ENCODE measurements around the gene TGFB2.

The TGFB2 gene

DNA sequence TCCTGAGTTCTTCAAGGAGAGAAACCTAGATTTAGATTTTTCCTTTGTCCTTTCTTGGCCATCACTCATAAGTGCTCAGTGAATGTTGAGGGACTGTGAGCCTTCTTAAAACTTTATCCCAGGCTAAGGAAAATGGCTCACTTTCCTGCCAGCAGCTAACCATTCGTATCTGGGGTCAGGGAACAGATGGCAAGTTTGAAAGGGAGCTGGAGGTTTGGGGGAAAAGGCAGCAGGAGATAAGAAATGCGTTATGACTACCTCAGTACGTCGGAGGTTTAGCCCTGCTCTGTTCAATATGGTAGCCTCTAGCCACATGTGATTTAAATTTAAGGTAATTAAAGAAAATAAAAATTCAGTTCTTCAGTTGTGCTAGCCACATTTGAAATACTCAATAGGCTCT is 46.7 kb upstream of the TGFB2 start:
- no peak overlapping the region for H3K27ac ChIP-seq (ENCODE audit: low read length)
- TF ChIP-seq, protein P1, sequence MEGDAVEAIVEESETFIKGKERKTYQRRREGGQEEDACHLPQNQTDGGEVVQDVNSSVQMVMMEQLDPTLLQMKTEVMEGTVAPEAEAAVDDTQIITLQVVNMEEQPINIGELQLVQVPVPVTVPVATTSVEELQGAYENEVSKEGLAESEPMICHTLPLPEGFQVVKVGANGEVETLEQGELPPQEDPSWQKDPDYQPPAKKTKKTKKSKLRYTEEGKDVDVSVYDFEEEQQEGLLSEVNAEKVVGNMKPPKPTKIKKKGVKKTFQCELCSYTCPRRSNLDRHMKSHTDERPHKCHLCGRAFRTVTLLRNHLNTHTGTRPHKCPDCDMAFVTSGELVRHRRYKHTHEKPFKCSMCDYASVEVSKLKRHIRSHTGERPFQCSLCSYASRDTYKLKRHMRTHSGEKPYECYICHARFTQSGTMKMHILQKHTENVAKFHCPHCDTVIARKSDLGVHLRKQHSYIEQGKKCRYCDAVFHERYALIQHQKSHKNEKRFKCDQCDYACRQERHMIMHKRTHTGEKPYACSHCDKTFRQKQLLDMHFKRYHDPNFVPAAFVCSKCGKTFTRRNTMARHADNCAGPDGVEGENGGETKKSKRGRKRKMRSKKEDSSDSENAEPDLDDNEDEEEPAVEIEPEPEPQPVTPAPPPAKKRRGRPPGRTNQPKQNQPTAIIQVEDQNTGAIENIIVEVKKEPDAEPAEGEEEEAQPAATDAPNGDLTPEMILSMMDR (IDR thresholded peaks at IDR 0.05; ENCODE audit: low read depth, low read length) = no peak
- TF ChIP-seq EZH2phosphoT487 (IDR thresholded peaks at IDR 0.05; ENCODE audit: low read depth) = no peak

DNA sequence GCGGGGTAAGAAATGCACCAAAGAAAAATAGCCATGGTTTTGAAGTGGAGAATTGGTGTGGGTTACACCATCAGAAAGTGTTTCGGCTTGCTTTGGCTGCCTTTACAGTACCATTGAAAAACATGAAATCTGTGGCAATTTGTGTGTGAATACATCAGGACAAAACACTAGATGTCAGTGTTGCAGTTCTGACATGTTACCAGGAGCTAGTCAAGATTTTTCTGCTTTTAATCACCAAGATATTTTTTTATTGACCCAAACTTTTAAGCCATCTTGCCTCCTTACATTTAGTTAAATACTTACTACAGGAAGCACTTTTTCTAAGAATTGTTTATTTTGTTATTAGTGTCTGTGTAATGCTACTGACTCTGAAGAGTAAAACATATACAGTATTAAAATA is 45.7 kb upstream of the TGFB2 start:
- H3K36me3 ChIP-seq (replicated peaks; ENCODE audit: low read depth, low read length) = peaks cover 15% of the 10 kb centered on the region
- no peak overlapping the region for H3K27ac ChIP-seq (ENCODE audit: low read length)
- no peak overlapping the region for H2AFZ ChIP-seq (ENCODE audit: low read depth, low read length)
- no peaks in the 10 kb centered on the region for H3K27me3 ChIP-seq (ENCODE audit: low read depth, low read length)
- peaks cover 60% of the 10 kb centered on the region for H3K79me2 ChIP-seq (ENCODE audit: low read length)
- H3K9me3 ChIP-seq (ENCODE audit: insufficient read depth, low read length) = no peaks in the 10 kb centered on the region
- H3K4me1 ChIP-seq (ENCODE audit: low read length) = no peaks in the 10 kb centered on the region
- H3K4me3 ChIP-seq (ENCODE audit: low read length) = no peak overlapping the region
- H4K20me1 ChIP-seq (ENCODE audit: insufficient read depth, low read length) = 0 out of 2 replicates have a peak, but pooled peaks cover 3% of the 10 kb centered on the region
- no peak for TF ChIP-seq EZH2phosphoT487 (IDR thresholded peaks at IDR 0.05; ENCODE audit: low read depth)
- TF ChIP-seq, protein P1 (IDR thresholded peaks at IDR 0.05; ENCODE audit: low read depth, low read length) = peak; percentile 58
- H3K4me2 ChIP-seq (ENCODE audit: low read length) = no peak overlapping the region
- no peak overlapping the region for H3K9ac ChIP-seq (ENCODE audit: low read length)

More for the DNA sequence above, 46.7 kb upstream of the TGFB2 start:
- no peak overlapping the region for H2AFZ ChIP-seq (ENCODE audit: low read depth, low read length)
- no peak overlapping the region for H3K4me3 ChIP-seq (ENCODE audit: low read length)
- no peak overlapping the region for H3K9ac ChIP-seq (ENCODE audit: low read length)
- 0 out of 2 replicates have a peak, but pooled peaks cover 3% of the 10 kb centered on the region for H4K20me1 ChIP-seq (ENCODE audit: insufficient read depth, low read length)
- H3K4me1 ChIP-seq (ENCODE audit: low read length) = no peaks in the 10 kb centered on the region
- peaks cover 19% of the 10 kb centered on the region for H3K36me3 ChIP-seq (replicated peaks; ENCODE audit: low read depth, low read length)
- peaks cover 70% of the 10 kb centered on the region for H3K79me2 ChIP-seq (ENCODE audit: low read length)
- H3K27me3 ChIP-seq (ENCODE audit: low read depth, low read length) = no peaks in the 10 kb centered on the region
- H3K9me3 ChIP-seq (ENCODE audit: insufficient read depth, low read length) = no peaks in the 10 kb centered on the region
- H3K4me2 ChIP-seq (ENCODE audit: low read length) = no peak overlapping the region

DNA sequence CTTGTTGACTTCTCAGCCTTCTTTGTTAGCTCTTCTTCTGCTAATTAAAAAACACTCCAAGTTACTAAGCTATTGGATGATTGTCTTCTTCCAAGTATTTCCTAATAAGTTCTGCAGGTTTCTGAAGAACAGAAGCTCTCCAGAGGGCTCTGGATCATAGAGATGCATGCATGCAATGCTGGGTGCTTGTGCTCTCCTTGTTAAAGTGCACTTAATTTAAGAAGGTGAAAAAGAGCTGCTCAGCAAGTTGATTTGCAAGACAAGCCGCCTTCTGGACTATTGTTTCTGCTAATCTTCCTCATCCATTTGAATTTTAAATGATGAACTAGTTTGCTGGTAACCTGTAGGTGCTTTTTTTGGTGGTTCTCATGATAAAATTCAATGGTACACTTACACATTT is 43.9 kb upstream of the TGFB2 start:
- Histone ChIP-seq H3K9me3 (ENCODE audit: insufficient read depth, low read length) (no peaks in the 10 kb centered on the region), H3K4me3 (ENCODE audit: low read length) (no peak overlapping the region), H3K27me3 (ENCODE audit: low read depth, low read length) (no peaks in the 10 kb centered on the region), H4K20me1 (ENCODE audit: insufficient read depth, low read length) (0 out of 2 replicates have a peak, but pooled peaks cover 3% of the 10 kb centered on the region), H3K4me2 (ENCODE audit: low read length) (no peak overlapping the region), H3K9ac (ENCODE audit: low read length) (no peak overlapping the region), H3K36me3 (replicated peaks; ENCODE audit: low read depth, low read length) (peaks cover 16% of the 10 kb centered on the region), H2AFZ (ENCODE audit: low read depth, low read length) (no peak overlapping the region), H3K4me1 (ENCODE audit: low read length) (no peaks in the 10 kb centered on the region), H3K27ac (ENCODE audit: low read length) (no peak overlapping the region), H3K79me2 (ENCODE audit: low read length) (peaks cover 51% of the 10 kb centered on the region)
- no peak for TF ChIP-seq EZH2phosphoT487 (IDR thresholded peaks at IDR 0.05; ENCODE audit: low read depth)
- TF ChIP-seq, protein P1 (IDR thresholded peaks at IDR 0.05; ENCODE audit: low read depth, low read length) = no peak

DNA sequence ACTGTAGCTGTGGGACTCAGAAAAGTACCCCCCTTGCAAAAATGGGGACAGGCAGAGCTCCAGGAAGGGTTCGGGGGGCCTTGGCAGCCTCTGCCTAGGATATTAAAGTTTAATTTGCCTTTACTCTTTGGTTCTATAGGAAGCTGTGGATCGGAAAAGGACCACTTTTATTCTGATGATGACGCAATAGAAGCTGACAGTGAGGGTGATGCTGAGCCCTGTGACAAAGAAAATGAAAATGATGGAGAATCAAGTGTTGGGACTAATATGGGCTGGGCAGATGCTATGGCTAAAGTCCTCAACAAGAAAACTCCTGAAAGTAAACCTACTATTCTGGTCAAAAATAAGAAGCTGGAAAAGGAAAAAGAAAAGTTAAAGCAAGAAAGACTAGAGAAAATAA is 43.0 kb upstream of the TGFB2 start:
- H3K9me3 ChIP-seq (ENCODE audit: insufficient read depth, low read length) = no peaks in the 10 kb centered on the region
- H3K27me3 ChIP-seq (ENCODE audit: low read depth, low read length) = no peaks in the 10 kb centered on the region
- H2AFZ ChIP-seq (ENCODE audit: low read depth, low read length) = no peak overlapping the region
- TF ChIP-seq EZH2phosphoT487 (IDR thresholded peaks at IDR 0.05; ENCODE audit: low read depth) = no peak
- TF ChIP-seq, protein P1 (IDR thresholded peaks at IDR 0.05; ENCODE audit: low read depth, low read length) = no peak
- H3K9ac ChIP-seq (ENCODE audit: low read length) = no peak overlapping the region
- no peak overlapping the region for H3K4me3 ChIP-seq (ENCODE audit: low read length)
- peaks cover 16% of the 10 kb centered on the region for H3K36me3 ChIP-seq (replicated peaks; ENCODE audit: low read depth, low read length)
- no peaks in the 10 kb centered on the region for H3K4me1 ChIP-seq (ENCODE audit: low read length)
- no peak overlapping the region for H3K27ac ChIP-seq (ENCODE audit: low read length)
- H3K79me2 ChIP-seq (ENCODE audit: low read length) = peaks cover 45% of the 10 kb centered on the region
- H4K20me1 ChIP-seq (ENCODE audit: insufficient read depth, low read length) = 0 out of 2 replicates have a peak, but pooled peaks cover 3% of the 10 kb centered on the region
- no peak overlapping the region for H3K4me2 ChIP-seq (ENCODE audit: low read length)
